MV-4-11 (cell line): ENCODE results near the gene TBX10.
A peak's percentile ranks its signal among the peaks of the same experiment; 100 is the strongest.
"Not testable (repeated sequence)": the region's sequence is repeated elsewhere in the genome, so short reads cannot be mapped to it uniquely, and the experiment has no call there.

Experiments used
- DNase-seq: peaks from one replicate; lab custom pipeline; 2025; lab: John Stamatoyannopoulos, UW

The TBX10 gene

DNA sequence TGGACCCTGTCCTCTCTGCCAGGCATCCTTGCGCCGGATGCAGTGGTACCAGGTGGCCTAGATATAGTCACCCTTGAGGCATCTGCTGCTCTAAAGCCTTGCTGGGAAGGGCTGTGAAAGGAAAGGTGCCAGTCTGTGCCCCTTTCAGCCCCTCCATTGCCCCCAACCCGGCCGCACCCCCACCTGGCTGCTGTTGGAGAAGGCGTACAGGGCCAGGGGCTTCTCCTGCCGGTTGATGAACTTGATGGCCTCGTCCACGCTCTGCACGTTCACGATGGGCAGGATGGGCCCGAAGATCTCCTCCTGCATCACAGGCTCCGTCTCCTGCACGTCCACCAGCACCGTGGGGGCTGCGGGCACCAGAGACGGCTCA lies 24.6 kb upstream of the TBX10 start:
- no peak for DNase-seq

GRCh38 chr11:67663532-67664212 lies 24.1 kb upstream of the TBX10 start:
- DNase-seq = no peak

GRCh38 chr11:67662835-67663531 lies 23.4 kb upstream of the TBX10 start:
- DNase-seq = no peak

GRCh38 chr11:67662142-67662834 lies 22.7 kb upstream of the TBX10 start:
- no peak for DNase-seq

GRCh38 chr11:67660752-67661151 lies 21.2 kb upstream of the TBX10 start:
- not testable (repeated sequence) for DNase-seq

DNA sequence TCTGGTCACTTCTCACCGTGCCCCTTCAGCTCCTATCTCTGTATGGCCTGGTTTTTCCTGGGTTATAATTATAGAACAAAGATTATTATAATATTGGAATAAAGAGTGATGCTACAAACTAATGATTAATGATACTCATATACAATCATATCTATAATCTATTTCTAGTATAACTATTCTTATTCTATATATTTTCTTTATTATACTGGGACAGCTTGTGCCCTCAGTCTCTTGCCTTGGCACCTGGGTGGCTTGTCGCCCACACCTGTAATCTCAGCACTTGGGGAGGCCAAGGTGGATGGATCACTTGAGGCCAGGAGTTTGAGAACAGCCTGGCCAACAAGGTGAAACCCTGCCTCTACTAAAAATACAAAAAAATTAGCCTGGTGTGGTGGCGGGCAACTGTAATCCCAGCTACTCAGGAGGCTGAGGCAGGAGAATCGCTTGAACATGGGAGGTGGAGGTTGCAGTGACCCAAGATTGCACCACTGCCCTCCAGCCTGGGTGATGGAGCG lies 20.1 kb upstream of the TBX10 start:
- not testable (repeated sequence) for DNase-seq

DNA sequence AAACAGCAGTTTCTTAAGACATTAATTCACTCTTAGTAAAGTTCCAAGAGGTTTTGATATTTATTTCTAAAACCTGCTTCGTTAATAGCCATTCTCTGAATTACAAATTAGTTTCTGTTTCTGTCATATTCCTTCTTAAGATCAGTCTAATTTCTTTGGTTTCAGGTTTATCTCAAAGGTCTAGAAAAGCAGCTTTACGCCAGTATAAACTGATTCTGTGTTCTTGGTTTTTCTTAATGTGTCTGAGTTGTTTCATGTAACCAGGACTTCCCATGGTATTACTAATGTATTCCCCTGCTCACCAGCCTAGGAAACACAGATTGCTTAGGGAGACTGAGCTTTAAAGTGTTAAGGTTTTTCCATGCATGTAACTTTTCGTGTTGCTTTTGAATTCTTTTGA lies 17.7 kb upstream of the TBX10 start:
- no peak for DNase-seq

GRCh38 chr11:67656278-67656922 lies 16.8 kb upstream of the TBX10 start:
- DNase-seq = peak; percentile 87

DNA sequence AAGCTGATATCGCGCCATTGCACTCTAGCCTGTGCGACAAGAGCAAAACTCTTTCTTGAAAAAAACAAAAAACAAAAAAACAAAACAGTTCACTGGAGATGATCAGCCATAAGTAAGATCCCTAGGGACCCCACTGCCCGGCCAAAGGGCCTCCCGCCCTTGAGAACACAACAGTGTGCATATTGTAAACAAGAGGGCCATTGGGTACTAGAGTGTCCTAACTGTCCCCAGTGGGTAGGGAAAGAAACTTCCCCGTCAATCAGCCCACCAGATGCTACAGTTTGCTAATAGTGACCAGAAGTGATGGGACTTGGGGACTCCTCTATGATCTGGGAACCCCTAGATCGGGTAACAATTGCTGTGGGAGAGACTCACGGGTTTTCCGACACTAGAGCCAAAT lies 14.7 kb upstream of the TBX10 start:
- no peak for DNase-seq

DNA sequence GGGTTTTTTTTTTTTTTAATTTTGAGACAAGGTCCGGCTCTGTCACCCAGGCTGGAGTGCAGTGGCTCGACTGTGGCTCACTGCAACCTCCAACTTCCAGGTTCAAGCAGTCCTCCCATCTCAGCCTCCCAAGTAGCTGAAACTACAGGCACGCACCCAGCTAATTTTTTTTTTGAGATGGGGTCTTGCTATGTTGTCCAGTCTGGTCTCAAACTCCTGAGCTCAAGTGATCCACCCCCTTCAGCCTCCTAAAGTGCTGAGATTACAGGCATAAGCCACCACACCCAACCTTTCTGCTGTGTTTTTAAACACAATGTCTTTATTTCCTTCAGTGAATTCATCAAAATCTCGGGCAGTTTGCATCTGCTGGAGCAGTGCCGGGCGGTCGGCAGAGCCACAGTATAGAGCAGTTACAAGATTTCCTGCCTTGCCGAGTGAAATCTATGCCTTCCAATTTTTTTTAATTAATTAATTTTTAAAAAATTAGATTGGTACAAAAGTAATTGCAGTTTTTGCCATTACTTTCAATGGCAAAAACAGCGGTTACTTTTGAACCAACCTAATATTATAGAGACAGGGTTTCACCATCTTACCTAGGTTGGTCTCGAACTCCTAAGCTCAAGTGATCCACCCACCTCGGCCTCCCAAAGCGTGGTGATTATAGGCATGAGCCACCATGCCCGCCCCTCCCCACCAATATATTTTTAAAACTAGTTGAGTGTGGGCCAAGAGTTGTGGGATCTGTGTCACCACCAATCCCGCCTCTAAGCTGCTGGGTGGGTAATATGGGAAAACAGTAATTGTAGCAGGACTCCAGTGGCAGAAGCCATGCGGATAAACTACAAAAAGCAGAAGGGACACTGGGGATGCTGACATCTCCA lies 13.6 kb upstream of the TBX10 start:
- peak; percentile 61 for DNase-seq

DNA sequence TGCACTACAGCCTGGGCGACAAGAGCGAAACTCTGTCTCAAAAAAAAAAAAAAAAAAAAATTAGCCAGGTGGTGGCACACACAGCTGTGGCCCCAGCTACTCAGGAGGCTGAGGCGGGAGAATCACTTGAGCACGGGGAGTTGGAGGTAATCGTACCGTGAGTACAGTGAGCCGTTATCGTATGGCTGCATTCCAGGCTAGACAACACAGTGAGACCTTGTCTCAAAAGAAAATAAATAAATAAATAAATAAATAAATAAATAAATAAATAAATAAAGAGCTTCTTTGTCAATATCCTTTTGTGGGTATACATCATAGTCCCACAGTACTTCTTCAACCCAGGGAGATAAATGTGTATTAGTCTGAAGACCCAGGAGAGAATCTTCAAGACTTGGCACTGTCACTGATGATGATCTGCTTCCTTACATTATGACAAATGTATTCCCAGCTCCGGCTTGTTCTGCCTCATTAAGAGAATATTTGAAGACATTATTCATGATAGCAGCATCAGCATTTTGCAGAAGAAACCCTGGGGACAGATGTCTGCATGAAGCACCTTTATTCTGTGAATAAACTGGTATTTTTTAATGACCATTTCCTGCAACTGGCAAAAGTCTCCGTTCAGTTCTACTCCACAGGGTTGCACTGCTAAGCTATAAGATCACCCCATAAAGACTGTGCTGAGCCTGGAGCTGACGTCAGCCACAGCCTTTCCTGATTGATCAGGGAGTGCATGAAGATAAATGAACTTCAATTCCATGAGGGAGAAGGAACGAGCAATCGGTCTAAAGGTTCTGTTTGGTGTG lies 12.6 kb upstream of the TBX10 start:
- DNase-seq = no peak

GRCh38 chr11:67649634-67650510 lies 10.3 kb upstream of the TBX10 start:
- no peak for DNase-seq

GRCh38 chr11:67648796-67649613 lies 9.4 kb upstream of the TBX10 start:
- peak; percentile 93 for DNase-seq

- peak; percentile 40 for DNase-seq
Measured at GRCh38 chr11:67648140-67648795, 8.7 kb upstream of the TBX10 start.

- DNase-seq = no peak
Measured at GRCh38 chr11:67647471-67647870, 7.9 kb upstream of the TBX10 start.

DNA sequence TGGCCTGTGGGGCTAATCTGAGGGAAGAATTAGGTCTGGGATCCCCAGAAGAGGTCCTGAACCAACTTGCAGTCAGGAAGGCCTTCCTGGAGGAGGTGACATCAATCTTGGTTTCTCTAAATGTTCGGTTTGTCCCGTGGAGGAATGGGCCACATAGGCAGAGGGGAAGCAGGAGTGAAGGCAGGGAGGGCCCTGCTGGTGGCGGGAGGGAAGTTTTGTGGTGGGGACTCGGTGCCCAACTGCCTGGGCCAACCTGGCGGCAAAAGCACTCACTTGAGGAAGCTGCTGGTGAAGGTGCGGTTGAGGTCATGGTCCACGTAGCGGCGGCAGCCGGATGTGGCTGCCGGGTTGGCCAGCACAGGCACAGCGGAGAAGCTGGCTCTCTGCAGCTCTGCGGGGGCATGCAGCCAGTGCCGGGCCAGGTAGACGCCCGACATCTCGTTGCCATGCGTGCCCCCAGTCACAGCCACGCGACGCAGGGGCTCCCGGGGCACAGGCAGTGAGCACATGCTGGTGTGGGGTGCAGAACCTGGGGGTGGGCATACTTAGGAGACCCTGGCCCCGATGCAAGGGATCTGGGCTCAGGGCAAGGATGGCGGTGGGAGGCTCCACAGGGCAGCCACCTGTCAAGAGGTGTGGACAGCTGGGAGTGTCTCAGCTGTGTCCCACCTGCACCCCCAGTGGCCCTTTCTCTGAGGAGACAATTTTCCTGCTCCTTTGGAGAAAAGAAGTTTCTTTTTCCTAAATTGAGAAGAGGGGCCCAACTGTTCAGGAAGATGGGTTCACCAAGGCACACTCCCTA lies 7.2 kb upstream of the TBX10 start:
- peak; percentile 72 for DNase-seq
